GM12864 (cell line): ENCODE results near the gene FKBP7.
A peak's percentile ranks its signal among the peaks of the same experiment; 100 is the strongest.
"Not testable (repeated sequence)": the region's sequence is repeated elsewhere in the genome, so short reads cannot be mapped to it uniquely, and the experiment has no call there.

Experiments
- DNase-seq: peaks from one replicate; pipeline ENCODE4 v3.0.0-alpha.2; 2011; ENCODE audit warnings: low read depth
- H3K4me3 ChIP-seq: 2 replicates; pipeline ENCODE4 v1.5.1; 2011; ENCODE audit warnings: mild to moderate bottlenecking, low read depth, low read length, control low read depth
- CTCF ChIP-seq: IDR thresholded peaks from 2 replicates; pipeline ENCODE4 v1.5.1; 2011; ENCODE audit warnings: low read depth, mild to moderate bottlenecking, moderate library complexity, low read length, control low read depth, inconsistent platforms; ENCODE audit errors: missing control alignments

The FKBP7 gene

GRCh38 chr2:178479275-178479616, 846 bp upstream of the FKBP7 start:
- no peak for DNase-seq
- TF ChIP-seq CTCF = no peak
- peak overlapping the region; percentile 78; the same call in 1 of the 2 replicates for H3K4me3 ChIP-seq

GRCh38 chr2:178478130-178478438, 316 bp downstream of the FKBP7 start:
- no peak for DNase-seq
- H3K4me3 ChIP-seq = peak overlapping the region; percentile 78
- no peak for TF ChIP-seq CTCF

GRCh38 chr2:178477443-178478129, 814 bp downstream of the FKBP7 start:
- no peak for DNase-seq
- TF ChIP-seq CTCF = no peak
- H3K4me3 ChIP-seq = peak overlapping the region; percentile 78

GRCh38 chr2:178476477-178476876, 1.9 kb downstream of the FKBP7 start:
- DNase-seq = no peak
- H3K4me3 ChIP-seq = no peak overlapping the region
- no peak for TF ChIP-seq CTCF

- no peak for TF ChIP-seq CTCF
- no peak for DNase-seq
- no peak overlapping the region for H3K4me3 ChIP-seq
Observed at GRCh38 chr2:178474560-178474959, 3.8 kb downstream of the FKBP7 start.

GRCh38 chr2:178473931-178474330, 4.5 kb downstream of the FKBP7 start:
- H3K4me3 ChIP-seq = no peak overlapping the region
- no peak for TF ChIP-seq CTCF
- DNase-seq = no peak

GRCh38 chr2:178473373-178473772, 5.0 kb downstream of the FKBP7 start:
- no peak overlapping the region for H3K4me3 ChIP-seq
- TF ChIP-seq CTCF = no peak
- DNase-seq = no peak

GRCh38 chr2:178471313-178471712, 7.1 kb downstream of the FKBP7 start:
- DNase-seq, H3K4me3 ChIP-seq: not testable (repeated sequence)
